GM19438 (cell line): Measurements from ENCODE around the gene RAB11A.
A peak's percentile ranks its signal among the peaks of the same experiment; 100 is the strongest.

ENCODE experiments used
- ATAC-seq: cut with Tn5 transposase; IDR thresholded peaks from one replicate; pipeline ENCODE4 v1.9.1; 2021; ENCODE audit warnings: low read depth; ENCODE audit not compliant: unreplicated experiment

RAB11A gene

DNA sequence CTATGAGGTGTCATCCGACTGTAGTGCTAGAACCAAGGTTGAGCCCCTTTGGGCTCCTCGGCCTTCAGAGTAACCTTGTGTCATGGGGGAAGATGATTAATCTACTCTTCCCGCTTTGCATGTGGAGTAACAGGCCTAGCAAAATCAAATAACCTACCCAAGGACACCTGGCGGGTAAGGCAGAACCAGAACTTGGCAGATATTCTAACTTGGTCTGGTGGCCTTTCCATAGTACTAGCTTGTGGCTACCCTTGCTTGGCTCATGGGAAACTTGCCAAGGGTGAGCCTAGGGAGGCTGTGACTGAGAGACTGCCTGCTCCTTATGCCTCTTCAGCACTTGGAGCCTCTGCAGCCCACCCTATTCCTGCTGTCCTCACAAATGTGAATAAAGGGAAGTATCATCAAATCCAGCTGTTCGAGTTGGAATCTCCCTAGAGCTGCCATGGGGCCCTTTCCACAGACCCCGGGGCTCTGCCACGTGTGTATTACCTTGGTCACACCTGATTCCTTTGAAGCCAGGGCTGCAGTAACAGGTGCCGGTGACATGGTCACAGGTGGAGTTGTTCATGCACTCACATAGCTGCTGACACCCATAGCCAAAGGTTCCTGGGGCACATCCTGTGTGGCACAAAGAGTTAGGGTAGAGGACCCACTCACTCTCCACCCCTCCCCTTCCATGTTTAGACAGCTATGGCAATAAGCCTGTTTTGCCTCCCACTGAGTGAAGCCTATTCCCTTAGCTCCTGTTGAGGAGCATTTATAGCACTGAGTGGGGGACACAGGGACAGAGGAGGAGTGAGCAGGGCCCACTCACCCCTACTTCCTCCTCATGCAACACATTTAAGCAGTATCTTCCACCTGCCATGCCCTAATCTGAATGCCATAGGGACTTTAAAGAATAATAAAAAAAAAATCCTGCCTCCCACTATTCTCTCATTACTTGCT, 46.0 kb downstream of the RAB11A start:
- ATAC-seq = no peak

DNA sequence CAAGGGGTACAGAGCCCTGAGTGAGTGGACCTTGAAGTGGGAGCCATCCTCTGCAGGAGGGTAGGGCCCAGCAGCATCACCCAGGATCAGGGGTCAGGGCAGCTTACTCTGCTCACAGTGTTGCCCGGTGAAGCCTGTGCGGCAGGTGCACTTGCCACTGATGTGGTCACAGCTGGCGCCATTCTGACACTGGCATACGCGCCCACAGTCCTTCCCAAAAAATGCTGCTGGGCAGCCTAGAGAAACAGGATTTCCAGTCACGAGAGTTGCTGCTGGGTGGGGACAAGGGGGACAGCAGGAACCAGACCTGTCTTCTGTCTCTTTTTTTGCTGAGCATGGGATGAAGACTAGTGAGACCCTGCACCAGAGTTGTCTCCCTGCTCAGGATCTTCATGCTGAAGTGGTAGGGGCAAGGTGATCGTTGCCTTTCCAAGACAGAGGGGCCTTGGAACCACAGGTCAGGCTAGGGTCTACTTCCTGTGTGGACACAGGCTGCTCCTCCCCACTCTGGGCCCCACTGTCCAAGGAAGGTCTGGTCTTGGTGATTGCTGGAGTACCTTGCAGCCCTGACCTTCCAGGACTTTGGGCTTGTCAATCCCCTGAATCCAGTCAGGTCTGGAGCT, 46.9 kb downstream of the RAB11A start:
- no peak for ATAC-seq

GRCh38 chr15:65916664-65917406, 47.5 kb downstream of the RAB11A start:
- peak; percentile 48 for ATAC-seq

DNA sequence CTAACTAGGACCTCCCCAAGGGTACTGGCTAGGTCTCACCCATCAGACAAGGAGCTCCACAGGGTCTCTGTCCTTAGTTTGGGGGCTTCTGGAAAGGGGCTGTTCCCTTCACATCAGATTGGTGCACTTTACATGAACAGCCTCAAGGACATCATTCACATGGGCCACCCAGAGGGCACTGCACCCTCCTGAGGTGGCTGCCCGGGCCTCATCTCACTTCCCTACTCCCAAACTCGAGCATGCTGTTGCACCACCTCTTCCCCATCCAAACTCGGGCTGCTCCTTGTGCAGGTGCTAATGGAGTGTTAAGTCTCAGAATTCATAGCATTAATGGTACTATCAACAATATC, 48.1 kb downstream of the RAB11A start:
- no peak for ATAC-seq

DNA sequence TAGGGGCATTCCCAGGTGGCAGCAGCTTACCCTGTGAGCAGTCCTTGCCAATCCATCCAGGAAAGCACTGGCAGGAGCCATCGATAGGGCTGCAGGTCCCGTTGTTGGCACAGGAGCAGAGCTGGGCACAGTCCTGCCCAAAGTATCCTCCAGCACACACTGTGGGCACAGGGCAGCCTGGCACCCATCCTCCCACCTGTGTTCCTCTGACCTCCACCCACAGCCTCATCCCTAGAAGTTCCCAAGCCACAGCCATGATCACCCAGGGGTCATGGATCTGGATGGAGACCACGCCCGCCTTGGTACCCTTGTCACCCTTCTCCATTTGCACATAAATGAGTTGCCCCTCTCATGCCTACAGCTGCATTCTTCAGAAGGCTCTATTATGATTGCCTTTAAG, 48.6 kb downstream of the RAB11A start:
- ATAC-seq = no peak

DNA sequence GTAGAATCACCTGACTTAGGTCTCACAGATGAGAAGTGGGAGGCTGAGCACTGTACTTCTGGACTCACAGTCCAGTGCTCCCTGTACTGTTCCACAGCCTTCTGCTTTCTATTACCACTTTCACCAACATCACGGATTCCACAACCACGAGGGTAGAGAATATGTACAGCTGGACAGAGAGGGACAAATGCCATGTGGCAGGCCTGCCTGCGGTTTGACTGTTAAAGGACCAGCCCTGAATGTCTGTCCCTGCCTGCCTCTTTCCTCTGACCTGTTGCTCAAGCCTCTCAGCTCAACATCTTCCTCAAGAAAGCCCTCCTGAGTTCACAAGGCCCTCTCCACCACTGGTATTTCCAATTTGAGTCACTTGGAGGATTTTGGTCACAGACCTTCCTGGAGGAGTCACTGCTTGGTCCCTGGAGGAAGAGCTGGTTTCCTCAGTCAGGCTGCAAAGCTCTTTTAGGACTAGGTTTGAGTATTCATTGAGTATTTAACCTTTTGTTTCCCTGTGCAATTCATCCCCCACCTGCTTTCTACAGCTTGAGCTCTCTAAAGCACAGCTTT, 49.1 kb downstream of the RAB11A start:
- ATAC-seq = no peak

- no peak for ATAC-seq
Observed at GRCh38 chr15:65918945-65919344, 49.7 kb downstream of the RAB11A start.

GRCh38 chr15:65919353-65919752, 50.1 kb downstream of the RAB11A start:
- no peak for ATAC-seq

DNA sequence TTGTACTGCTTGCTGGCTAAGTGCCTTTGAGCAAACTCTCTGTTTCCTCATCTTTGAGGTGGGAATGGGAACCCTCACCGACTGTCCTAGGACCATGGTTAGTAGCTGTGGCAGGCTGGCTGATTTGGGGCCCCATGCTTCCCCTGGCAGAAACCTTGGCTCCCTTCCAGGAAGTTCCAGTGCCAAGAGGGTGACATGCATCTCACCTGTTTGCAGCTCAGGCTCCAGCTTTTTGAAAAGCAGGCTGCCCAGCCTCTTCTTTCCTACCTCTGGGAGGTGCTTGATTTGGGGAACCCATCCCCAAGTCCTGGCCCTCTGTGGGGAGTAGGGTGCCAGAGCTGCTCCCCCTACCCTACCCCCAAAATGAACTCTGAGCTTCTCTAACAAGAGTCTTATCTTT, 50.8 kb downstream of the RAB11A start:
- no peak for ATAC-seq

GRCh38 chr15:65920825-65921309, 51.6 kb downstream of the RAB11A start:
- ATAC-seq = peak; percentile 41

- ATAC-seq = no peak
Observed at GRCh38 chr15:65921780-65922179, 52.5 kb downstream of the RAB11A start.

DNA sequence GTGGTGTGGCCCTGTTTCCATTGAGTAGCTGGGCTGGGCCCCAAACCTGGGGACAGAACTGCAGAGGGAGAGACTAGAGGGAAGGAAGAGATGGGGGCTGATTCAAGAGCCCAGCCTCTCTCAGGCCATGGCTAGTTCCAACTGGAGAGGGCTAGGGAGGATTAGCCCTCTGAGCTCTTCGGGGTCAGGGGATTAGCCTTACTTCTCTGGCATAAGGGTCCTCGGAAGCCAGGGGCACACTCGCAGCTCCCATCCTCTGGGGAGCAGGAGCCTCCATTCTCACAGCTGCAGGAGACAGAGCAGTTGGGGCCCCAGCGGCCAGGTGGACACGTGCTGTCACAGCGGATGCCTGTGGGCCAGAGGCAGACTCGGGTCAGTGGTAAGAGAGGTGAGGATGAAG, 53.3 kb downstream of the RAB11A start:
- ATAC-seq = no peak

- ATAC-seq = no peak
Observed at GRCh38 chr15:65923264-65923663, 54.0 kb downstream of the RAB11A start.

DNA sequence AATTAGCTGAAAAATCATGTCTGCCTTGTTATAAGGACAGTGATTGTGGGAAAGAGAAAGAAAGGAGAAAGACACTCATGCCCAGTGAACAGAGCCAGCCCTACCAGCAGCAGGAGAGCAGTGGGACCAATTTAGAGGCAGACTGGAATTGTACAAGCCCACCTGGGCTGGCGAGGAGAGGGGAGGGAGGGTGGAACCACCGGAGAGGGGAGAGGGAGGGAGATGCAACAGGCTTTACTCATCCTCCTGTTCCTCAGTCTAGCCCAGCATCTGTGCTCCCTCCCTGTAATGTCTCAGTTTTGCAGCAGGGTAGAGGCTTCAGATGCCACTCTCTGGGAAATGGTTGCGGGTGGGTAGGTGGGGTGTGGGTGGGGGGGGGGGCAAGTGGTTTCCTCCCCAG, 54.7 kb downstream of the RAB11A start:
- ATAC-seq = no peak

DNA sequence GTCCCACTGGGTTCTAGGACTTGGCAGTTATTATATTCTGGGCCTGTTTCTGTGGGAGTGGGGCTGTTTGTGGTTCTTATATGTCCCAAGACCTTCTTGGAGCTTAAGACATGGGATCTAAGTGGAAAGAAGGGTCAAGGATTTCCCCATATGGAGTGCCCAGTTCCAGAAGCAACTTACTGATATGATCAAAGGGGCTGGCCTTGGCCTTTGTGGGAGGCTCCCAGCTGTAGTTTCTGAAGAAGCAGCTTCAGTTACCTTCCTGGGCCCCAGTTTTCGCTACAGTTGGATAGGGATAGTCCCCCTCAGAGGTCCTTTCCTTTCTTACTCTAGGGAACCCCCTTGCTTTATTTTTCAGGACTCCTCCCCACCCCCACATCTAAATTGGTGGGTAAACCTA, 56.0 kb downstream of the RAB11A start:
- no peak for ATAC-seq

DNA sequence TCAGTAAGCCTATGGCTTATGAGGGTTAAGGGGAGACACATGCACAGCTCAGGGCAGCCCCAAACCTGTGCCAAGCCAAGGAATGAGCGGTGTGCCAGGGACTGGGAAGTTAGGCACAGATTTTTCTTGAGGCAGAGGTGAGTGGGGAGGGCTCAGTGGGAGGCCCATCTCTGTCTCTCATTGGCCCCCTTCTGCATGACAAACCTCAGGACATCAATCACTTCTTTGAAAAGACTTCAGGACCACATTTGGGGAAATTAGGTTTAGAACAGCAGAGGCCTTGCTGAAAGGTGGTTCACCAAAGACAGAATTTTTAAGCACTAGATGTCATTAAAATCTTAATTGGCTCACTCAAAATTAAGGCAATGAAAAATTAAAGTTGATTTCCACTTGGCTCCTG, 57.2 kb downstream of the RAB11A start:
- no peak for ATAC-seq

- peak; percentile 59 for ATAC-seq
Observed at GRCh38 chr15:65926899-65927298, 57.6 kb downstream of the RAB11A start.

- ATAC-seq = no peak
Observed at GRCh38 chr15:65927545-65927944, 58.3 kb downstream of the RAB11A start.

DNA sequence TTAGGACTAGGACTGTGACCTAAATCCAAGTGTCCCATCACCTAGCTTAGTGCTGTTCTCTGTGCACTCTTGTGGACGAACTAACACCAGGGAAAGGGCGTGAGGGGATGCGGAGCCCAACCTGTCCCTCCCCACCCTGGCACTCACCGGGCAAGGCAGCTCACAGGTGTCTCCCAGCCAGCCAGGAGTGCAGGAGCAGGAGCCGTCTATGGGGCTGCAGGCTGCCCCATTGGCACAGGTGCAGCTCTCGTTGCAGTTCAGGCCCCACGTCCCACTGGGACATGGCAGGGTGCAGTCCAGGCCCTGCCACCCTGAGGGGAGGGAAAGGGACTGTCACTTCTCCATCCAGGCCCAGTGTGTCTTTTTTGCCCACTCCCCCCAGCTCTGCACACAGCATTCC, 60.3 kb downstream of the RAB11A start:
- no peak for ATAC-seq

DNA sequence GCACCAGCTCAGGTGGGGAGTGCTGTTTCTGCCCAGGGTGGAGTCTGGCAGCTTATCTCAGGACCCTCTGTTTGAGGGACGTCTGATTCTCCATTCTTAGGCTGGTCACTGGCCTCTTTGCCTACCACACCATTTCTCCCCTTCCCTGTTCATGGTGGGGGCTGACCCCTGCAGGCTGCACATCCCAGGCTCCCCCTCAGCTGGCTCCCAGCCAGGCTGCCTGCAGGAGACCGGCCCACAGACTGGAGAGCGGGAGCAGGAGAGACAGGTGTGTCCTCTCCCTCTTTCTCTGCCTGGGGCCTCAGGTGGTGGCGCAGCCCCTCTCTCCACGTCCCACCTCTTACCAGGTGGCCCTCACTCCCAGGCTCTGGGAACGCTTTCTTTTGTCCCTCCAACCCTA, 60.8 kb downstream of the RAB11A start:
- no peak for ATAC-seq

DNA sequence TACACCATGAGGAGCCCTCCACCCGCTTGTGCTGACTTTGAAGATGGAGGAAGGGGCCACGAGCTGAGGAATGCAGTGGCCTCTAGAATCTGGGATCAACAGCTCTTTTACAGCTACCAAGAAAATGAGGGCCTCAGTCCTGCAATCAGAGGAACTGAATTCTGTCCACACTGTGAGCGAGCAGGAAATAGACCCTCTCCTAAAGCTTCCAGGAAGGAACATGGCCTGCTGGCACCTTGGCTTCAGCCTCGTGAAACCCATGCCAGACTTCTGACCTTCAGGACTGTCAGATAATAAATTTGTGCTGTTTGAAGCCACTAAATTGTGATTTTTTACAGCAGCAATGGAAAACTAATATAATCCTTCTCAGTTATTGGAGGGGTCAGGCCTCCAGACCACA, 61.9 kb downstream of the RAB11A start:
- no peak for ATAC-seq
